Islet of Langerhans (tissue), 1 donor: ENCODE data around the gene TACC2.

Experiments used
- FAIRE-seq: peaks from one replicate; lab custom pipeline; 2011; peaks lifted over from hg19 to GRCh38; lab: Jason Lieb, UNC

The TACC2 gene

DNA sequence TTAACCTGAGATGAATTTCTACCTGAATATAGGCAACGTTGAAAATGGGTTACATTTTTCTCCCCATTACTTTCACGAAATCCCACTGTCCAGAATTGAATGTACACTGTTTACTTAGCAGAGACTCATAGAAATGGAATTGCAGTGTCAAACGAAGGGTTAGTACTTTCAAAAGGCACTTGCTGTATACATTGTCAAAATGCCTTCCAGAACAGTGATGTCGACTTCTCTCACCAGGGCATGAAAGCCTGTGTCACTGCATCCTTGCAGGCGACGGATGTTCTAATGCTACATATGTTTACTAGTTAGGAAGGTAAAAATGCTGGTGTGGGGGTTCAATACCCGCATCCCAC lies 41.2 kb downstream of the TACC2 start:
- FAIRE-seq: no peak

DNA sequence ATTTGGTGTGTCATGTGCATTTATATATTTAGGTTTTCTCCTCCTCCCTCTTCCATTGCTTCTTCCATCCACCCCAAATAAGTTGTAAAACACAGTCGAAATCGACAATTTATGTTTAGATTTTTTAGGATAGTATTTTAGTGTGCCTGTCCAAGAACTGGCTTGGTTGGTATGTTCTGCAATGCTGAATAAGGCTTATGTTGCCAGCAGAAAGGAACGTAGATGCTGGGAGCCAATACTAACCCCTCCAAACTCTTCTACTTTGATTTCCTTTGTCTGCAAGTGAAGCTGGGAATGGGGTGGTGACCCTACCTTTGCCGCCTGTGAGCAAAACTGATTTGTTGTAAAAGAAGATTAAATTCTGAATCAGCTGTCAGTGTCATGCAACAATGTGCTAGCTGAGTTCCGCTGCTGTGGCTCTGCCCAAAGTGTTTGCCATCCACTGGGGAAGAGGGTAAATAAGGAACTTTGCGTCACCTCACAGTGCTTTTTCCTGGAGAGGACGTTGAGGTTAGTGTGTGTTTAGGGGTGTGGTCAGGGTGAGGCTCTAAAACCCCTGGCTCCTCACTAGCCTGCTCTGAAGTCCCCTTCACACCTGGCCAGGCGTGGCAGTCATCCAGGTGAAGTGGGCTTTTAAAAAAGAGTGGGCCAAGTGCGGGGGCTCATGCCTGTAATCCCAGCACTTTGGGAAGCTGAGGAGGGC lies 44.4 kb downstream of the TACC2 start:
- no peak for FAIRE-seq

DNA sequence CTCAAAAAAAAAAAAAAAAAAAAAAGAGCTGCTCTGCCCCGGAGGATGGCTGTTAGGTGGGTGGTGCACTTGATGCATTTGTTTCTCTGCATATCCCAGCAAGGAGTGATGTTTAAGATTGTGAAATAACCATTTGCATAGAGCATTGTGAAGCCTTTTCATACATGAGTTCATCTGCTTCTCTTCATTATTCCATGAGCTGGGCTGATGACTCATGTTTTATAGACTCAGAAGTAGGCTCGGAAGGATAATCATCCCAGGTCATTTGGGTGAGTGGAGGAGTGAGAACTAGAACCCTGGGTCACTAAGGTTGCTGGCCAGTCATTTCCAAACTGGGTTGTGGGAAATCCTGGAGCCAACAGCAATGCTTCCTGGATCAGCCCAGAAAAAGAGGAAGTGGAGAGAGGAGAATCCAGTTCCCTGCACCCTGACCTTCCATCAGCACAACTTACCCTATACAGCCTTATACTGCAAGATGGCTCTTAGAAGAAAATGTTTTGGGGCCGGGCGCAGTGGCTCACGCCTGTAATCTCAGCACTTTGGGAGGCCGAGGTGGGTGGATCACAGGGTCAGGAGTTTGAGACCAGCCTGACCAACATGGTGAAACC lies 45.3 kb downstream of the TACC2 start:
- FAIRE-seq: no peak

DNA sequence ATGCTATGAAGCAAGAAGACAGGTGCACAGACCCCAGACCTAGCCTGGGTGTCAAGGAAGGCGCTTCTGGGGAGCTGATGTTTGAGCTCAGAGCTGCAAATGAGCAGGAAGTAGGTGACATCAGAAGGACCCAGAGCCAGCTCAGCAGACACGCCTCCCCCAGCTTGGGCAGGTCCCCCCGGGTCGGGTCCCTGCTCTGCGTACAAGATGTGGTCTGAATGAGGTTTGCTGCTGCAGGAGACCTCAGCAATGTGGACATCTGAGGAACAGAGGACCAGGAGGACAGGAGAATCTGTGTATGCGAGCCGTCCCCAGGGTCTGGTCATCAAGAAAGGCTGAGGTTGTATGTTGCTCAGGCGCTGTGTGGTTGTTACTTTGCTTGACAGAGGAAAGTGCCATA lies 51.8 kb downstream of the TACC2 start:
- no peak for FAIRE-seq

DNA sequence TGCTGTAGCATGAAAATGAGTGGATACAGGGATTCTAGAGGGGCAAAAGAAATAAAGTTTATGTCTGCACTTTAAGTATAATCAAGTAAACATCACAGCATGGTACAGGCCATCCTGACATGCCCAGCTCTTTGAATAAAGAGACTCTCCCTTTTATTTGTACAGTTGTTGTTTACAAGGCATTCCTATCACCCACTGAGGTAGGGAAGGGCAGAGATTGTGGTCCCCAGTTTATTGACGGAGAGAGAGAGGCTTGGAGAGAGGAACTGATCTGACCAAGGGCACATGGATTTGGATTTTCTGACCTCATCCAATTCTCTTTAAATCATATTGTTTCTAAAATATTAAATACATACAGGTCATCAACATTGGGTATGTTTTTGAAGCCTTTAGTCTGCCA lies 53.9 kb downstream of the TACC2 start:
- no peak for FAIRE-seq

DNA sequence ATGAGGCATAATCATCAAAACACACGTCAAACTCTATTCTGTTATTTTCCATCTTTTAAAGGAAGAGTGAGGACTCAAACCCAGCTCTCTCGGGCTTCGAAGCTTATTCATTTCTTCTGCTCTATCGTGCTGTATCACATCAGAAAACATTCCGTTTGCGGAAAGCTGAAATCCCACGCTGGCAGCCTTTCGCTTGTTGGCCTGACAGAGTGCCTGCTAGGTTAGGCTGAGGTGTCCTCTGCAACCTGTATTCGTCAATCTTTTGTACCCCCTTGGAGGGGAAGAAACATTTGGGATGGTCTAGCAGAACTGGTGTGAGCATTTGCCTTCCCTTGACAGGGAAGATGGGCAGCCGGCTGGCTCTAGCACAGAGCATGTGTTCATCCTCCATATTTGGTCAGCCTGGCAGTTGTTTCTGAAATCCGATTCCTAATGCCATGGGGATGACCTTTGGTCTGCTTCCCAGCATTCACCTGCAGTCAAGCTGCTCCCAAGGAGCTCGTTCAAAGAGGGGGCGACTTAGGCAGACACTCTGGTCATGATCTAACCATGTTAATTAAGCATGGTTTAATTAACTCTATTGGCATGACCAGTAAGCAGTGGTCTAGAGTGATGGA lies 55.2 kb downstream of the TACC2 start:
- FAIRE-seq: no peak

DNA sequence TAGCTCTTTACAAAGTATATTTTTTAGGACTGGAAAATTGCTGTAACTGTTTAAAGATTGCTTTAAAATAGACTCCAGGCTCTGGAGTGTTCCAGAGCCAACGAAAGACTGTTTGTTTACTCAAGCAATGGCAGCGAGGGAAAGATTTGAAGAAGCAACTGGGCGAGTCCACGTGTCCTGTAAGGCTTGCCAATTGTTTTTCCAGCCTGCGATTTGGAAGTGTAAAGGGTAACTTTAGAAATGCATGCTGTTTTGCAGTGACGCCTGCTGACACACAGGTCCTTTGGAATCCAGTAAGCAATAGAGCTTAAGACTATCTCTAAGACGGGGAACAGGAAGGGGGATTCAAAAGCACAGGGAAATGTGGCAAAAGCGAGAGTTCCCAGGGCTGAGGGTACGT lies 55.8 kb downstream of the TACC2 start:
- FAIRE-seq: no peak

DNA sequence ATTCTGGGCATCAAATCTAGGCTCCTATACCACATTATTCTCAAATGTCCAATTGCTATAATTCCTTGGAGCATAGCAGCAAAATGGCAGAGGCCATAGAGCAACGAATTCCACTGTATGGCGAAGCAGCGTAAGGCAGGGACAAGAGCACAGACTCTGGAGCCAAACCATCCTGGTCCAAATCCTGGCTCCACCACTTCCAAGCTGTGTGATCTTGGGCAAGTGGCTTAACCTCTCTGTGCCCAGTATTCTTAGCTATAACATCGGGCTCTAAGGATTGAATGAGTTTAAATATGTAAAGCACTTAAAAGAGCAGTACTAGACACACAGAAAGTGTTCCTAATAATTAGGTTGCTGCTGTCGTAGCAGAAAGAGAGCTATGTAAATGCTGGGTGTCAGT lies 56.2 kb downstream of the TACC2 start:
- FAIRE-seq: no peak

DNA sequence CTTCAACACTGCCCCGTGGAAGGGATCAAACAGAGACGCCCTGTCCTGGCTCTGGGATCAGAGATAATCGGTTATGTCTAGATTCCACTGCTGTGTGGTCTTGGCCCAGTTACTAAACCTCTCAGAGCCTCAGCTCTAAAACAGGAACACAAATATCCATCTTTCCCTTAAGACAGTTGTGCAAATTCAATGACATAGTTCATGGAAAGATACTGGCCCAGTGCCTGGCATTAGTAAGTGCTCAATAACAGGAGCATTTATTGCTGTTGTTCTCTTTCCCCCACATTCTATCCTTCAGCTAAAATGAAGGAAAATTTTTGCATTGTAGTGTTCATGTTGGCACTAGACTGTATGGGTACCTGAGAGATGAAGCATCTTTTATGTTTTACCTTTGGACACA lies 58.6 kb downstream of the TACC2 start:
- FAIRE-seq: no peak

DNA sequence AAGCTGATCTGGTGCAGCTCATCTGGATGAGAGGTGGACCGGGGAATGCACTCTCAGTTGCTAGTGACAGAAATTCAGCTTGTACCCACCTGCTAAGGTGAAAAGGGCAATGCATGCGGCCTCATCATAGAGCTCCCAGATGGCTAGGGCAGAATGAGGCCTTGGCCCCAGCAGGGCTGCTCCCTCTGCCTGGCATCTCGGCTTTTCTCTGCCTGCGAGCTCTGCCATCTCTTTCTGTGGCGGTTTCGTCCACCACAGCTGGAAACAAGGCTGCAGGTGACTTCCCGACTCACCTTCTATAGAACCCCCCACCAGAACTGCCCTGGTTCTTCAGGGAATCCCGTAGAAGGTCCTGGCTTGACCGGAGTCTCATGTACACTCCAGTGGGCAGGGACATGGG lies 60.1 kb downstream of the TACC2 start:
- no peak for FAIRE-seq

DNA sequence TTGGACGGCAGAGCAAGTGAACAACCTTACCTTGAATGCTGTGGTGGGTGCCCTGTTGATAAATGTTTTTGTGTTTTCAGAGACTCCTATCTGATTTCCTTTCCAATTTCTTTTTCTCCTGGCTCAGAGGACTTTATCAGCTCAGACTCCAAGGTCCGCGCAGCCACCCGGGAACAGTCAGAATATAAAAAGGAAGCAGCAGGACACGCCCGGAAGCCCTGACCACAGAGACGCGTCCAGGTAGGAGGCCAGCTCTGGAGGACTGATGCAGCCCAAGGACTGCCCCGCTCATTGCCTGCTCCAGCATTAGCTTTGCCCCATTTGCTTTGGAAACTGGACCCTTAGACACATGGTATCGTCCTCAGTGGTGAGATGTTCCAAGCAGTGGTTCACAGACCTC lies 61.3 kb downstream of the TACC2 start:
- FAIRE-seq: no peak

DNA sequence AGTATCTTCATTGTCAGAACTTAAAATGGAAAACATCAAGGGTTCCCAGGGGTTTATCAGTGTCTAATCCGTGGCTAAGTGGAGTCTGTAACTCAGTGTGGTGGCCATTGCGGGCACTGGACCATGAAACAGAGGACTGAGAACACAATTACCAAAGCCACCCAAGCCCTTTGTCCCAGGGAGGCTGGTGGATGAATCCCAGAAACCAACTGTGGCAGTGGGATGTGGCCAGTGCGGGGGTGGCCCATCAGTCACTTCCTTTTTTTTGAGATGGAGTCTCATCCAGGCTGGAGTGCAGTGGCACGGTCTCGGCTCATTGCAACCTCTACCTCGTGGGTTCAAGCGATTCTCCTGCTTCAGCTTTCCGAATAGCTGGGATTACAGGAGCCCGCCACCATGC lies 61.8 kb downstream of the TACC2 start:
- no peak for FAIRE-seq

DNA sequence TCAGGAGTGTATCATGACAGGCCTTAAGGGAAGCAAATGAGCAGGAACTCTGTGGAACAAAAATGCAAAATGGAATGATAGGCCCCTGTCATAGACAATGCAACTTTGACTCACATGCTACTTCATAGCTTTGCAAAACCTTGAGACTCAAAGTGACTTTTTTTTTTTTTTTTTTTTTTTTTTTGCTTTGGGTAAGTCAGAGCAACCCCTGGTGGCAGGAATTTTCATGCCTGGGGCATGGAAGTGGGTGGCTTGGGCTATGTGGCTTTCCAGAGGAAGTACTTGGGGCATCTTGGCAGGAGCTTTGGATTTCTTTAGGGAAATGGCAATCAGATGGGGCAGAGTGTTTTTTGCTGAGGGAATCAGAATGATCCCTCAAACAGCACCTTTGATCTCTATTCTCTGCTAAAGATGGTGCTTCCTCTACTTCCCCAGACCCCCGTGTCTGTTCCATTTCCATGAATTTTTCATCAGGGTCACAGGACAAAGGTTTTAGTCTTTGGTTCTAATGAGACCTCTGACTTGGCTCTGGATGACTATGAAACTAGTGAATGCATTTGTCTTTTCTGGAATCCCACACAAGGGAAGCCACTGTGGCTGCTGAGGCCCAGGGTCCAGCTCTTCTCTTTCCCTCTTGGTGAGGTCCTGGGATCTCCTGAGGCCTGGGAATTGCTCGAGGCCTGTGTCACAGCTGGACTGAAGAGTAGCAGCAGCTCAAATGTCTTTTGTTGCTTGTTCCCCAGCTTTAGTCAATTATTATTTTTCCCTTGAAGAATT lies 62.8 kb downstream of the TACC2 start:
- FAIRE-seq: no peak

DNA sequence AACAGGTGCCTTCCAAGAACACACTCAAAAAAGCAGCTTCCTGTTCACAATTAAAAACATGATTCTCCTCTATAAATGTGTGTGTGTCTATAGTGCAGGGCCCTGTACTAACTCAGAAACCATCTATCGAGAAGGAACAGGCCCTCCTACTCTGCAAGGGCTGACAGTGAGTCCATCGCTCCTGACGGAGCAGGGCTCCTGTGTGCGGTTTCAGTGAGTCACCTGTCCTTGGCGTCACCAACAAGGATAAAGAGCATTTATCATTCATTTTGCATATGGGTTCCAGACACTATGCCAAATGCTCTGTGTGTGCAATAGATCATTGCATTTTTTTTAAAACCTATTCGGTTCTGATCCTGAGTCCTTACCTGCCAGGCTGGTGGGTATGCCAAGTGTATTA lies 63.7 kb downstream of the TACC2 start:
- FAIRE-seq: no peak

DNA sequence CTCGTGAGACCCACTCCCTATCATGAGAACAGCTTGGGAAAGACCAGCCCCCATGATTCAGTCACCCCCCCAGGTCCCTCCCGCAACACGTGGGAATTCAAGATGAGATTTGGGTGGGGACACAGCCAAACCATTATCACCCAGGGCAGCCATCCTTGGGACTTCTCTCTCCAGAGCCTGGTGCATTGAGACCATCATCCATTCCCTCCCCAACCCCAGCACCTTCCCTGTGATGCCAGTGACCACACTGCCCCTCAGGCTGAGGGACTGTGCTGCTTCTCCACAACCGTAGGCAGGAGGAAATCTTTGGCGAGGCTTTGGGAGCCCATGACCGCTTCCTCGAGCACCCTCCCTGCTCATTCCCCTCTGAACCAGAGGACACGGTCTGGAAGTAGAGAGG lies 64.4 kb downstream of the TACC2 start:
- no peak for FAIRE-seq

DNA sequence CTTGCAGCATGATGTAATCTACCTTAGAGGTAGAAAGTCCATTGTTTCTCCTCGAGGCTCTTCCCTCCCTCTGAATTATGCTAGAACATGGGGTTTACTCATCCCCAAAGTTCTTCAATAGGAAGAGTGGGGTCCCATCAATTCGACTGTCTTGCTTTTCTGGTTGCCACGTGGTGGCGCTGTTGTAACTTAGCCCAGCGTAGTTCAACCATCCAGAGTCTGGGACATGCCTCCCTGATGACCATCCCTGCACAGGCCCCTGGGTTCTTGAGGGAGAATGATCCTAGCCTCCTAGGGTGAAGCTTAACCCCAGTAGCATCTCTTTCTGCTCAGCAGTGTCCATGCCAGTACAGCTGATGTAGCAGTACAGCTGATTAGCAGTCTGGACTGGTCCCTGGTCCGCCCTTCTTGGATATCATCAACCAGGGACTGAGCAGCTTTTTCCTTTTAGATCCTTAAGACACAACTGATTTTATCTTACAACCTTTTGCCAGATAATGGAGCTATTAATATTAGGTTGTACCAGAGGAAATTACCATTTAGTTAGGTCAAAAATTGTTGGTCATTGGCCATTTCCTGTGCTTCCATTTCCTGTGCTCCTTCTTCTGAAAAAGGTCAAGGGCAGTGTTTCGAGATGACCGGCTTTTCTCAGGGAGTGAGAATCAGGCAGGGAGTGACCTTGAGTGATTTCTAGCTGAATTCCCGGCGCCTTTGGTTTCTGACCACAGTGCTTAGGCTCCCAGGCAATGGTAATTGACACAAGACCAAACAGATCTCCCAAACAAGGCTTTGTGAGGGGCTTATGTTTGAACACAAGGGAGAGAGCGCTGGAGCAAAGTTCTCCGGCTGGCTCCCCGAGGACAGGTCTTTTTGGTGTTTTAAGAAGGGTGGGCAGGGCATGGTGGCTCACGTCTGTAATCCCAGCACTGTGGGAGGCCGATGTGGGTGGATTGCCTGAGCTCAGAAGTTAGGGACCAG lies 65.4 kb downstream of the TACC2 start:
- FAIRE-seq: no peak

DNA sequence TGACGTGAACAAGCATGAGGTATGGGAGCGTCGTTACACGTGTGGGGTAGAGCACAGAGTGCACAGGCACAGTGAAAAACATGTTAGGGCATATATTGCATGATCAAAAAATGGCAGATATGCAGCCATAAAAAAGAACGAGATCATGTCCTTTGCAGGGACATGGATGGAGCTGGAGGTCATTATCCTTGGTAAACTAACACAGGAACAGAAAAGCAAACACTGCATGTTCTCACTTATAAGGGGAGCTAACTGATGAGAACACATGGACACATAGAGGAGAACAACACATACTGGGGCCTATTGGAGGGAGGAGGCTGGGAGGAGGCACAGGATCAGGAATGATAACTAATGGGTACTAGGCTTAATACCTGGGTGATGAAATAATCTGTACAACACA lies 66.3 kb downstream of the TACC2 start:
- FAIRE-seq: no peak

DNA sequence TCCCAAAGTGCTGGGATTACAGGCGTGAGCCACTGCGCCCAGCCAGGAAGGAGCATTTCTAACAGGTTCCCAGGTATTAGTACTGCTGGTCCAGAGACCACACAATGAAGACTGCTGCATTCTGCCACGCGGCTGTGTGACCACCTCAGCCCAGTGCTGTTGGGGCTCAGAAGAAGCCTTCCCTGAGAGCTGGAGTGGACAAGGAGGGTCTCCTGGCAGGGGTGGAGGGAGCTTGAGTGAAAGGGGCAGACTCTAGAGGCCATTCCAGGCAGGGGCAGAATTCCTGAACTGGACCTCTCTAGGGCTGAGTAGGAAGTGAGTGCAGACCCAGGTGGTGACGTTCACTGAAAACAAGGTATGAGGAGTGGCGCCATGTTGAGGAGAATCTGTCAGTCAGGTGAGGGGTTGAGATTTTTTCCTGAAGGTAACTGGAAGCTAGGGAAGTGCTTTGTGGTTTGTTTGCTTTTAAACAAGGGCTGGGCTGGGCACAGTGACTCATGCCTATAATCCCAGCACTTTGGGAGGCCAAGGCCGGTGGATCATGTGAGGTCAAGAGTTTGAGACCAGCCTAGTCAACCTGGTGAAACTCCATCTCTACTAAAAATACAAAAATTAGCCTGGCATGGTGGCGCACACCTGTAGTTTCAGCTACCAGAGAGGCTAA lies 67.6 kb downstream of the TACC2 start:
- no peak for FAIRE-seq

DNA sequence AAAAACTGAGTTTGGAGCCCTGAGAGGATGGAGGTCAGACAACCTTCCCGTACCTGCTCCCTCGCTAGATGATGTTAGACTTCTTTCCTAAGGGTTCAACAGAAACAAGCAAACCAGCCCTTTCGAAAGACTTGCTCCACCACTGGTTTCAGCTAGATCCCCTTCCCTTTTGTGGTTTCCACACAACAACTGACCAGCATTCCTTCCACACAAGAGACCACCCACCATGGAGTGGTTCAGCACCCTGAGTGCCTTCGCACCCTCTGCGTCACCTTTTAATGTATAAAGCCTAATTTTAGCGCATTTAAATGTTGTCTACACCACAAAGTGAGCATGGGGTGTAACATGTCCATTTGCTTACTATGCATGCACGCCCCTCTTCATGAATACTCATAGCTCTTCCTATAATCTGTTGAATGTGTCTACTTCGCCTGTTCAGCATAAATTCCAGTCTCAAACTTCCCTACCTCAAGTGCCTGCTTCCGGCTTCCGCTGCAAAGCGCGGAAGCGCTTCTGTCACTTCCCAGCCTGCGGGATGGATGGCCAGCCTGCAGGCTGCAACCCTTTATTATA lies 69.0 kb downstream of the TACC2 start:
- no peak for FAIRE-seq

DNA sequence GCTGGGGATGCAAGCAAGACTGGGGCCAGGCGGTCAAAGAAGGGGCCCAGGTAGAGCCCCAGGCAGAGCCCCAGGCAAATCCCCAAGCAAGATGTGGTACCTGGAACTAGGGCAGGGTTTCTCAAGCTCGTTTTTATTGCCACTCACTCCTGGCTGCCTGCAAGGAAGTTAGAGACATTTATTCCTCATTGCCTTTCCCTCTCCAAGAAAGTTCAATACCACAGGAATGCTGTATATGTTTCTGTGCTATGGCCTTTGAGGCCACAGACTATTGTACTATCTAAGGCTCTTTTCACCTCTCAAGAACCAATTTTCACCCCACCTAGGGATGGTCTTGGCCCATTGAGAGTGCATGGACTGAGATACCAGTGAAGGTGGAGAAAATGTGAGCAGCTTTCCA lies 71.3 kb downstream of the TACC2 start:
- FAIRE-seq: no peak
